Measurements from ENCODE around the gene MACF1.

DNA sequence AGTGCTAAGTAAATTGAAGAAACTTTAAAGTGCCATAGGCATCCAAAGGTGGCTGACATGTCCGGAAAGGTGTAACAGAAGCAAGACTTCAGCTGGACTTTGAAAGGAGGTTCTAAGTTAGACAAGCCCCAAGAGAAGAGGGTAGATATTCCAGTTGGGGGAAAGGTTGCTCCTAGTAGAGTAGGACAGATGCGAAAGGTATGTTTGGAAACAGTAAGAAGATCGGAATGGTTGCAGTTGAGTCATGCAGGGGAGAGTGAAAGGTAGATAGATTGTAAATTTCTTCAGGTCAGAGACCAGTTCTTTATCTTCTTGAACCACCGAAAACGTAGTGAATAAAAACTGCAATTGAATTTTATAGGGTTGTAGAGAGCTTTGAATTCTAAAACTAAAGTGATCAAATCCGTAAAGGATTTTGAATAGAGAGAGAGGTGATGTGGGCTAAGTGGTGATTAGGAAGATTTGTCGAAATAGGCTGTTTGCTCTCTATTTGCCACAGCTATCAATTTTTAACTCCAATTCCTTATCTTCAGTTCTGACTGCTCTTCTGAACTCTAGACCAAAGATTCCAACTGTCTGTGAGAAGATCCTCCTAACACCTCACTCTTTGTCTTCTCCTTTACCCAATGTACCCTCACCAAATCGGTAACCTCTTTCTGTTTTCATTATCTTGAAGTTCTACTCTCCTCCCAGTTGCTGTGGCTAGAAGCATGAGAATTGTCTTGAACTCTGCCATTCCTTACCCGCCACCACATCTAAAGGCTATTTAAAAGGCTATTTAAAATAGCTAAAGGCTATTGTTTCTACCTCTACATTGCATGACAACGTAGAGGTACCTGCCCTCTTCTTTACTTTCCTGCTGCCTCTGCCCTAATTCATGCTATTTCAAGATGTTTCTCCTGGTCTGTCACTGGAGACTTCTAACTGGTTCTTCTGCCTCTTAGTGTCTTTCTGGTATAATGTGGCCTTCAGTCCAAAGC, 16.7 kb downstream of the MACF1 start:
- TF ChIP-seq POLR2A (IDR thresholded peaks at IDR 0.05; ENCODE audit: low read length) (no peak), GATA1 (IDR thresholded peaks at IDR 0.05; ENCODE audit: low read depth, low read length) (no peak)
